HG02610 (cell line): Measurements from ENCODE around the gene ZNF428.
"Not testable (repeated sequence)": the region's sequence is repeated elsewhere in the genome, so short reads cannot be mapped to it uniquely, and the experiment has no call there.

ENCODE experiments used
- ATAC-seq: cut with Tn5 transposase; IDR thresholded peaks from one replicate; pipeline ENCODE4 v1.9.1; 2021; ENCODE audit warnings: mild to moderate bottlenecking, moderate library complexity; ENCODE audit not compliant: unreplicated experiment

Gene ZNF428

GRCh38 chr19:43619262-43620060 lies at the start of gene ZNF428:
Gene ZNF428 (minus strand): TSS chr19:43619629. CDS start chr19:43614304, 5,325 bp downstream.
- ATAC-seq = peak; percentile 68

GRCh38 chr19:43668406-43669109 lies 49.1 kb upstream of the ZNF428 start:
- ATAC-seq = peak; percentile 84

- ATAC-seq = no peak
Observed at GRCh38 chr19:43667876-43668405, 48.5 kb upstream of the ZNF428 start.

- ATAC-seq = no peak
Observed at GRCh38 chr19:43667126-43667875, 47.9 kb upstream of the ZNF428 start.

- no peak for ATAC-seq
Observed at GRCh38 chr19:43664018-43664417, 44.6 kb upstream of the ZNF428 start.

GRCh38 chr19:43662487-43662886 lies 43.1 kb upstream of the ZNF428 start:
- no peak for ATAC-seq

- ATAC-seq = no peak
Observed at GRCh38 chr19:43660971-43661360, 41.5 kb upstream of the ZNF428 start.

GRCh38 chr19:43660301-43660970 lies 41.0 kb upstream of the ZNF428 start:
- ATAC-seq = no peak

GRCh38 chr19:43658494-43658893 lies 39.1 kb upstream of the ZNF428 start:
- ATAC-seq = no peak

- ATAC-seq = no peak
Observed at GRCh38 chr19:43658001-43658400, 38.6 kb upstream of the ZNF428 start.

- no peak for ATAC-seq
Observed at GRCh38 chr19:43656436-43656835, 37.0 kb upstream of the ZNF428 start.

GRCh38 chr19:43652546-43652874 lies 33.1 kb upstream of the ZNF428 start:
- ATAC-seq = no peak

- no peak for ATAC-seq
Observed at GRCh38 chr19:43651758-43652545, 32.5 kb upstream of the ZNF428 start.

- ATAC-seq = not testable (repeated sequence)
Observed at GRCh38 chr19:43650276-43650675, 30.8 kb upstream of the ZNF428 start.

- ATAC-seq = no peak
Observed at GRCh38 chr19:43649514-43649913, 30.1 kb upstream of the ZNF428 start.

GRCh38 chr19:43648633-43649032 lies 29.2 kb upstream of the ZNF428 start:
- no peak for ATAC-seq

- ATAC-seq = no peak
Observed at GRCh38 chr19:43644181-43644580, 24.8 kb upstream of the ZNF428 start.

- no peak for ATAC-seq
Observed at GRCh38 chr19:43643326-43643725, 23.9 kb upstream of the ZNF428 start.

- no peak for ATAC-seq
Observed at GRCh38 chr19:43642531-43642930, 23.1 kb upstream of the ZNF428 start.

- no peak for ATAC-seq
Observed at GRCh38 chr19:43641333-43641732, 21.9 kb upstream of the ZNF428 start.
